ENCODE measurements around the gene IQCE.

The IQCE gene

GRCh38 chr7:2515424-2516193 is 43.2 kb upstream of the IQCE start:
- H3K4me2 ChIP-seq (ENCODE audit: low read length) = no peak overlapping the region
- no peak overlapping the region for H3K27ac ChIP-seq (ENCODE audit: low read depth, low read length, poor library complexity, severe bottlenecking)

DNA sequence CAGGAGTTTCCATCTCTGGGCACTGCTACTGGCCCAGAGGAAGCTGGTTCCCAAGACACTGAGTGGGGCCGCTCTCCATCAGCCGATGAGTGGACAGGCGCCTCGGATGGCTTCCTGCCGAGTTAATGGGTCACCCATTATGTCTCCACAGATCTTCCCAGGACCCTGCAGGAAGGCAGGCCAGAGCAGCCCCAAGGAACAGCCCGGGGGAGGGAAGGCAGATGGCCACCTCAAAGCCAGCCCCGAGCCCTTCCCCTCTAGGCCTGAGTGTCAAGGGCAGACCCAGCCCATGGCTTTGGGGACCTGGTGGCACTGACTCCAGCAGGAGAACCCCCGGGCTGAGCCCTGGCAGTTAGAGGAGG is 42.6 kb upstream of the IQCE start:
- H3K27me3 ChIP-seq (ENCODE audit: insufficient read depth, low read length) = peaks cover 8% of the 10 kb centered on the region
- H3K27ac ChIP-seq (ENCODE audit: low read depth, low read length, poor library complexity, severe bottlenecking) = no peak overlapping the region
- H3K9ac ChIP-seq (ENCODE audit: low read length) = no peak overlapping the region
- H3K9me3 ChIP-seq (ENCODE audit: low read length) = no peaks in the 10 kb centered on the region
- H3K4me1 ChIP-seq (ENCODE audit: insufficient read depth, low read length, severe bottlenecking) = peaks cover 29% of the 10 kb centered on the region
- H3K9me2 ChIP-seq (ENCODE audit: low read depth, low read length) = no peaks in the 10 kb centered on the region
- H3K36me3 ChIP-seq (ENCODE audit: insufficient read depth, low read length) = no peaks in the 10 kb centered on the region
- no peaks in the 10 kb centered on the region for H3K79me2 ChIP-seq (ENCODE audit: insufficient read depth, low read length)
- H3K4me2 ChIP-seq (ENCODE audit: low read length) = no peak overlapping the region
- no peak for TF ChIP-seq EZH2 (IDR thresholded peaks at IDR 0.05; ENCODE audit: borderline replicate concordance, low read length)
- TF ChIP-seq, protein P1, sequence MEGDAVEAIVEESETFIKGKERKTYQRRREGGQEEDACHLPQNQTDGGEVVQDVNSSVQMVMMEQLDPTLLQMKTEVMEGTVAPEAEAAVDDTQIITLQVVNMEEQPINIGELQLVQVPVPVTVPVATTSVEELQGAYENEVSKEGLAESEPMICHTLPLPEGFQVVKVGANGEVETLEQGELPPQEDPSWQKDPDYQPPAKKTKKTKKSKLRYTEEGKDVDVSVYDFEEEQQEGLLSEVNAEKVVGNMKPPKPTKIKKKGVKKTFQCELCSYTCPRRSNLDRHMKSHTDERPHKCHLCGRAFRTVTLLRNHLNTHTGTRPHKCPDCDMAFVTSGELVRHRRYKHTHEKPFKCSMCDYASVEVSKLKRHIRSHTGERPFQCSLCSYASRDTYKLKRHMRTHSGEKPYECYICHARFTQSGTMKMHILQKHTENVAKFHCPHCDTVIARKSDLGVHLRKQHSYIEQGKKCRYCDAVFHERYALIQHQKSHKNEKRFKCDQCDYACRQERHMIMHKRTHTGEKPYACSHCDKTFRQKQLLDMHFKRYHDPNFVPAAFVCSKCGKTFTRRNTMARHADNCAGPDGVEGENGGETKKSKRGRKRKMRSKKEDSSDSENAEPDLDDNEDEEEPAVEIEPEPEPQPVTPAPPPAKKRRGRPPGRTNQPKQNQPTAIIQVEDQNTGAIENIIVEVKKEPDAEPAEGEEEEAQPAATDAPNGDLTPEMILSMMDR (IDR thresholded peaks at IDR 0.05; ENCODE audit: low read length) = no peak
- no peaks in the 10 kb centered on the region for H3F3A ChIP-seq (ENCODE audit: insufficient read depth, low read length)
- H4K20me1 ChIP-seq (ENCODE audit: insufficient read depth, low read length) = no peaks in the 10 kb centered on the region
- H3K4me3 ChIP-seq (ENCODE audit: low read depth, low read length, poor library complexity, severe bottlenecking) = no peak overlapping the region
- no peak overlapping the region for H2AFZ ChIP-seq (ENCODE audit: low read length)

More at GRCh38 chr7:2515424-2516193, 43.2 kb upstream of the IQCE start:
- no peak for TF ChIP-seq EZH2 (IDR thresholded peaks at IDR 0.05; ENCODE audit: borderline replicate concordance, low read length)
- TF ChIP-seq, protein P1 (IDR thresholded peaks at IDR 0.05; ENCODE audit: low read length) = no peak
- Histone ChIP-seq H2AFZ (ENCODE audit: low read length) (no peak overlapping the region), H3K79me2 (ENCODE audit: insufficient read depth, low read length) (no peaks in the 10 kb centered on the region), H3K27me3 (ENCODE audit: insufficient read depth, low read length) (peaks cover 6% of the 10 kb centered on the region), H3K9me2 (ENCODE audit: low read depth, low read length) (no peaks in the 10 kb centered on the region), H3K4me1 (ENCODE audit: insufficient read depth, low read length, severe bottlenecking) (peaks cover 34% of the 10 kb centered on the region), H3K36me3 (ENCODE audit: insufficient read depth, low read length) (no peaks in the 10 kb centered on the region), H3K4me3 (ENCODE audit: low read depth, low read length, poor library complexity, severe bottlenecking) (no peak overlapping the region), H4K20me1 (ENCODE audit: insufficient read depth, low read length) (no peaks in the 10 kb centered on the region), H3K9ac (ENCODE audit: low read length) (no peak overlapping the region), H3K9me3 (ENCODE audit: low read length) (no peaks in the 10 kb centered on the region), H3F3A (ENCODE audit: insufficient read depth, low read length) (no peaks in the 10 kb centered on the region)

DNA sequence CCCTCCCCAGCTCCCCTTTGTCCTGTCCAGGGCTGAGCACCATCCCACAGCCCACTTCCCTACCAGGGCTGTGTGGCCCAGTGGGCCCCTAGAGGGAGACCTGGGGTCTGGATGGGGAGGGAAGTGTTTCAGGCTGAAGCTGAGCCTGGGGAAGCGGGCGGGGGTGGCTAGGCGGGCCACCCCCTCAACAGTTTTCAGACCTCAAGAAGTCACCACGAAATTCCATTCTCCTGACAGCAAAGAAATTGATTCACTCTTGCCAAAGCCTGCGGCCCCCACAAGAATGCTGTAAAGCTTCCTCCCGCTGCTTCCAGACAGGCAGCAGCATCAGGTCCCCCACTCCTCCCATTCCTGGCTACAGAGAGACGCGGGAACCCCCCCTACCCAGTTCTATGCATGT is 41.8 kb upstream of the IQCE start:
- peaks cover 13% of the 10 kb centered on the region for H3K27me3 ChIP-seq (ENCODE audit: insufficient read depth, low read length)
- no peak overlapping the region for H3K9ac ChIP-seq (ENCODE audit: low read length)
- H3K27ac ChIP-seq (ENCODE audit: low read depth, low read length, poor library complexity, severe bottlenecking) = no peak overlapping the region
- H3K36me3 ChIP-seq (ENCODE audit: insufficient read depth, low read length) = no peaks in the 10 kb centered on the region
- no peaks in the 10 kb centered on the region for H3K79me2 ChIP-seq (ENCODE audit: insufficient read depth, low read length)
- H3F3A ChIP-seq (ENCODE audit: insufficient read depth, low read length) = no peaks in the 10 kb centered on the region
- peaks cover 20% of the 10 kb centered on the region for H3K4me1 ChIP-seq (ENCODE audit: insufficient read depth, low read length, severe bottlenecking)
- H3K9me3 ChIP-seq (ENCODE audit: low read length) = no peaks in the 10 kb centered on the region
- no peaks in the 10 kb centered on the region for H4K20me1 ChIP-seq (ENCODE audit: insufficient read depth, low read length)
- H3K4me2 ChIP-seq (ENCODE audit: low read length) = no peak overlapping the region
- TF ChIP-seq, protein P1 (IDR thresholded peaks at IDR 0.05; ENCODE audit: low read length) = no peak
- no peak for TF ChIP-seq EZH2 (IDR thresholded peaks at IDR 0.05; ENCODE audit: borderline replicate concordance, low read length)
- H2AFZ ChIP-seq (ENCODE audit: low read length) = no peak overlapping the region
- no peaks in the 10 kb centered on the region for H3K9me2 ChIP-seq (ENCODE audit: low read depth, low read length)
- H3K4me3 ChIP-seq (ENCODE audit: low read depth, low read length, poor library complexity, severe bottlenecking) = no peak overlapping the region
